ENCODE data around the gene PRPF18.

Gene PRPF18

GRCh38 chr10:13671904-13672303 lies 85.1 kb downstream of the PRPF18 start:
- no peak for DNase-seq

DNA sequence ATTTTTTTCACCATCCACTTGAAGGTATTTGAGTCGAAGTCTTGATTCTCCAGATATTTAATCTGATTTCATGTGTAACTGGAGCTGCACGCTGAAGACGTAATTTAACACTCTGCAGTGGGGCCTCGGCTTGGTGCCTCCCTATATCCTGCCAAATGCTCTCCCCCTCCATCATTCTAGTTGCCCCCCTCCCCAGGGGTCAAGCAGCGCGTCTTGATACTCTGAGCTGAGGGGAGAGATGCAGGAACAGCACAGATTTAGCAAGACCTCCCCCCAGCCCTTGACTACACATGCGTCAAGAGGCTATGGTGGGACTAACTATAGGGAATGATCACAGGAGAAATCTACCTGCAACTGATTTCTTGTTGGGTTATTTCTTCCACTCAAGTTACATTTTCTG lies 85.8 kb downstream of the PRPF18 start:
- no peak for DNase-seq

- DNase-seq, result no peak
These were observed 86.4 kb downstream of the PRPF18 start for GRCh38 chr10:13673156-13673555.

GRCh38 chr10:13674645-13675588 lies 88.2 kb downstream of the PRPF18 start:
- no peak for DNase-seq

- no peak for DNase-seq
These were observed 91.5 kb downstream of the PRPF18 start for GRCh38 chr10:13678101-13678843.

Measured in RPMI8226 (cell line).